ENCODE data around the gene WWOX. TPM values are rescaled to one million over a fixed set of nuclear protein-coding genes. Genes with fewer than 3 reads are reported as not detected.

Gene WWOX
- total and polyA plus RNA-seq, 3 donors from 2014 or later, result 20.6 to 76.7 (median 64.1) TPM

DNA sequence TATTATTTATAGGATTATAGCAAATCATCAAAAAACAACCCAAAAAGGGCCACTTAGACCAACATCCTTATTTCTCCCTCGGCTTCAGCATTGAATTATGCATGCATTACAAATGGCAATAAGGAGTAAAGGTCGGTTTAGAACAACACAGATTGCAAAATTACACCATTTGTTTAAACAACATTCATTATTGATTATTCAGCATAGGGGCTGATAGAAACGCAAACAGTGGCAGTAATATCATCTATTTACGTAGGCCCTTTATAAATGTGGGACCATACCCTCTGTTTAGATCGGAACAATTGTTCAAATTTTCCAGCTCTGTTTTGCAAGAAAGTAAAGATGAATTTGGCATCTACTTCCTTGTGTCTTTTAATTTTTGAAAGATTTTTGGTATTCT lies 153.3 kb downstream of the WWOX start:
- H3K27ac ChIP-seq, result no peak overlapping the region
- intact Hi-C loops (cut with DNase I; ENCODE audit: low total_unique reads), result no loop called here
- TF ChIP-seq POLR2A (IDR thresholded peaks at IDR 0.05), result no peak
- TF ChIP-seq, protein P1, sequence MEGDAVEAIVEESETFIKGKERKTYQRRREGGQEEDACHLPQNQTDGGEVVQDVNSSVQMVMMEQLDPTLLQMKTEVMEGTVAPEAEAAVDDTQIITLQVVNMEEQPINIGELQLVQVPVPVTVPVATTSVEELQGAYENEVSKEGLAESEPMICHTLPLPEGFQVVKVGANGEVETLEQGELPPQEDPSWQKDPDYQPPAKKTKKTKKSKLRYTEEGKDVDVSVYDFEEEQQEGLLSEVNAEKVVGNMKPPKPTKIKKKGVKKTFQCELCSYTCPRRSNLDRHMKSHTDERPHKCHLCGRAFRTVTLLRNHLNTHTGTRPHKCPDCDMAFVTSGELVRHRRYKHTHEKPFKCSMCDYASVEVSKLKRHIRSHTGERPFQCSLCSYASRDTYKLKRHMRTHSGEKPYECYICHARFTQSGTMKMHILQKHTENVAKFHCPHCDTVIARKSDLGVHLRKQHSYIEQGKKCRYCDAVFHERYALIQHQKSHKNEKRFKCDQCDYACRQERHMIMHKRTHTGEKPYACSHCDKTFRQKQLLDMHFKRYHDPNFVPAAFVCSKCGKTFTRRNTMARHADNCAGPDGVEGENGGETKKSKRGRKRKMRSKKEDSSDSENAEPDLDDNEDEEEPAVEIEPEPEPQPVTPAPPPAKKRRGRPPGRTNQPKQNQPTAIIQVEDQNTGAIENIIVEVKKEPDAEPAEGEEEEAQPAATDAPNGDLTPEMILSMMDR (IDR thresholded peaks at IDR 0.05), result no peak

DNA sequence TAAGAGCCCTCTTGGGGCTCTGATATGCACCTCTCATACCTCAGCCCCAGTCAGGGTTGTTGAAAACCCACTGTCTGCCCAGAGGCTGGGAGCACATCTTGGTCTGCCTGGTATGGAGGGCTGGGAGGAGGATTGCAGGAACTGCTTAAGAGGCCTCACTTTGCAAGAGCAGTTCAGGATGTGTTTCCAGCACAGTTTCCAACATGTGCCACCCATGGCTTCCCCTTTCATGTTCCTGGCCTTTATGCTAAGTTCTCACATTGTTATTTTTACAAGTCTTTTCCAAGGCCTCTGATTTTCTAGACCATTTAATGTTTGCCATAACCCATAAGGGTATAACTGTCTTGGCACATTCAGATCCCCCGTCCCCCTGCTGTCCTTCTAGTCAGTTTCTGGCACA lies 155.4 kb downstream of the WWOX start:
- WGBS, 2 donors, result 77 to 94% methylated on average over 1 of the region's 1 CpG
- intact Hi-C loops (cut with DNase I; ENCODE audit: low total_unique reads), result no loop called here
- H3K9me3 ChIP-seq, result no peaks in the 10 kb centered on the region
- H3K27ac ChIP-seq, result no peak overlapping the region
- no peak for DNase-seq
- H3K27me3 ChIP-seq, result no peaks in the 10 kb centered on the region
- TF ChIP-seq POLR2A (IDR thresholded peaks at IDR 0.05), result no peak
- TF ChIP-seq, protein P1 (IDR thresholded peaks at IDR 0.05), result no peak
- H3K36me3 ChIP-seq (ENCODE audit: low read depth, missing control alignments), result no peaks in the 10 kb centered on the region
- H3K4me3 ChIP-seq, result no peak overlapping the region
- H3K4me1 ChIP-seq, result no peaks in the 10 kb centered on the region

More for the DNA sequence above, 153.3 kb downstream of the WWOX start:
- Histone ChIP-seq H3K27me3 (no peaks in the 10 kb centered on the region), H3K4me3 (no peak overlapping the region), H3K36me3 (ENCODE audit: low read depth, missing control alignments) (no peaks in the 10 kb centered on the region), H3K4me1 (no peaks in the 10 kb centered on the region), H3K9me3 (no peaks in the 10 kb centered on the region)
- DNase-seq, result no peak
- 95 to 96% methylated on average over 5 of the region's 5 CpGs for WGBS, 2 donors

DNA sequence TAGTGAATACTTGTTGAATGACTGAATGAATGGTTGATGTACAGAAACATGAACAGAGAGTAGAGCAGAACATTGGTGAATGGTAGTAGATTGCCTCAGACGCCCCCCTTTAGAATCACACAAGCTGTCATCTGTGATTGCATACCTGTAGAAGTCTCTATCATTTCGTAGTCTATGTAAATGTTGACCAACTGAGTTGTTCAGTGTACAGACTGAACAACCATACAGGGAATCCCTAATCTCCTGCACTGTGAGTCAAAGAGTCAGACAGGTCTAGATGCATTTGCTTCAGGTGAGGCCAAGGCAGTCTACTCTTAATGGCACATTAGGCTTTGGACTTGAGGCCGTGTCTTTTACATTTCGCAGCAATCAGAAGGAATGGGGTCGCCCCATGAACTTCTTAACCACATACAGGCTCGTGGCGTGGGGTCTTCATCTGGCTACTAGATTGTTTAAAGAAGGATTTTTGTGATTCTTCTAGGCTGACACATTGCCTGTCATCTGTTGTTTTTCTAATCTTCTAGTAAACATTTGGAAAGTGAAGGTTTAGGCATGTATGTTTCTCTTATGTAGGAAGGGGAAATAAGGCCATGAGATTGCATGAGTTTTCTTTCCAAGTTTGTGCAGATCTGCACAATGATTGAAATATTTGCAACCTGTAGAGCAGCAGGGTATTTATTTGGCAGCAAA lies 157.4 kb downstream of the WWOX start:
- 90 to 92% methylated on average over 7 of the region's 7 CpGs for WGBS, 2 donors
- DNase-seq, result no peak
- TF ChIP-seq POLR2A (IDR thresholded peaks at IDR 0.05), result no peak
- TF ChIP-seq, protein P1 (IDR thresholded peaks at IDR 0.05), result no peak

GRCh38 chr16:78257376-78257728 lies 157.9 kb downstream of the WWOX start:
- no peak for DNase-seq
- intact Hi-C loops (cut with DNase I; ENCODE audit: low total_unique reads), result no loop called here
- Histone ChIP-seq H3K9me3 (no peaks in the 10 kb centered on the region), H3K27me3 (no peaks in the 10 kb centered on the region), H3K4me1 (no peaks in the 10 kb centered on the region), H3K27ac (no peak overlapping the region), H3K4me3 (no peak overlapping the region), H3K36me3 (ENCODE audit: low read depth, missing control alignments) (no peaks in the 10 kb centered on the region)
- 63 to 68% methylated on average over 7 to 8 of the region's 8 CpGs for WGBS, 2 donors
- TF ChIP-seq POLR2A (IDR thresholded peaks at IDR 0.05), result no peak
- TF ChIP-seq, protein P1 (IDR thresholded peaks at IDR 0.05), result no peak

More for the DNA sequence above, 157.4 kb downstream of the WWOX start:
- H3K27me3 ChIP-seq, result no peaks in the 10 kb centered on the region
- no peaks in the 10 kb centered on the region for H3K9me3 ChIP-seq
- H3K4me1 ChIP-seq, result no peaks in the 10 kb centered on the region
- intact Hi-C loops (cut with DNase I; ENCODE audit: low total_unique reads), result no loop called here
- no peak overlapping the region for H3K27ac ChIP-seq
- no peaks in the 10 kb centered on the region for H3K36me3 ChIP-seq (ENCODE audit: low read depth, missing control alignments)
- H3K4me3 ChIP-seq, result no peak overlapping the region
